Endothelial cell of umbilical vein (primary cell): ENCODE measurements around the gene UTS2R. TPM values are rescaled to one million over a fixed set of nuclear protein-coding genes. Genes with fewer than 3 reads are reported as not detected.

Source experiments
- BruUV-seq: library from RNA; stranded (reverse); fragments of 400-500 nt; replicated peaks from 2 replicates; lab custom pipeline; 2021; lab: Mats Ljungman, UMichigan
- CTCF ChIA-PET: fragments of 300-600, 350-600 bp; sonication (Branson Sonifier 250); formaldehyde crosslinking; loops from one replicate; lab custom pipeline; 2021; ENCODE audit warnings: antibody characterized with exemption, inconsistent platforms; lab: Charles Lee
- POLR2A ChIA-PET: fragments of 300-600, 350-600 bp; sonication (Branson Sonifier 250); formaldehyde crosslinking; loops from one replicate; lab custom pipeline; 2021; ENCODE audit warnings: antibody characterized with exemption, inconsistent platforms; lab: Charles Lee
- DNase-seq: peaks from one replicate; pipeline ENCODE4 v3.0.0-alpha.2; 2011; ENCODE audit warnings: low read depth, low spot score
- FAIRE-seq: peaks from 2 replicates; lab custom pipeline; 2011; peaks lifted over from hg19 to GRCh38; lab: Jason Lieb, UNC
- H2AFZ ChIP-seq: 2 replicates; pipeline ENCODE4 v1.6.0; 2012; ENCODE audit warnings: low read depth, low read length, control low read depth, inconsistent platforms
- H3K27ac ChIP-seq: 2 replicates; pipeline ENCODE4 v1.5.1; 2011; ENCODE audit warnings: low read depth, mild to moderate bottlenecking, control low read depth, low read length, moderate library complexity; ENCODE audit not compliant: insufficient read depth
- H3K27me3 ChIP-seq, 2 experiments: 2 replicates each; pipeline versions ENCODE4 v1.6.0 to v1.6.1; 2011; ENCODE audit warnings: low read length in 2 of 2, mixed read lengths in 1 of 2; ENCODE audit not compliant: control insufficient read depth in 2 of 2, insufficient read depth in 2 of 2
- H3K36me3 ChIP-seq, 2 experiments: 2 replicates in 1 of 2; 3 replicates in 1 of 2; pipeline ENCODE4 v1.5.1; 2011; ENCODE audit warnings: low read length in 2 of 2, mild to moderate bottlenecking in 1 of 2, moderate library complexity in 1 of 2; ENCODE audit not compliant: control insufficient read depth in 2 of 2, insufficient read depth in 2 of 2; ENCODE audit errors: extremely low read depth in 1 of 2
- H3K4me1 ChIP-seq: 3 replicates; pipeline ENCODE4 v1.5.1; 2011; ENCODE audit warnings: mild to moderate bottlenecking, low read length; ENCODE audit not compliant: control insufficient read depth, insufficient read depth; ENCODE audit errors: extremely low read depth
- H3K4me2 ChIP-seq: 2 replicates; pipeline ENCODE4 v1.6.1; 2011; ENCODE audit warnings: low read length, control low read depth, mixed read lengths; ENCODE audit not compliant: insufficient read depth
- H3K4me3 ChIP-seq, 3 experiments: fragments of 200-600 bp in 1 of 3; sonication (generic), shearing (Covaris generic) in 1 of 3; replicated peaks in 1 of 3; 2 replicates each; pipeline ENCODE4 v1.5.1; 2011 to 2016; ENCODE audit warnings: control low read depth in 3 of 3, low read length in 3 of 3, mild to moderate bottlenecking in 2 of 3, inconsistent platforms in 1 of 3, low read depth in 1 of 3, moderate library complexity in 1 of 3; ENCODE audit not compliant: insufficient read depth in 1 of 3
- H3K79me2 ChIP-seq: 2 replicates; pipeline ENCODE4 v1.6.0; 2012; ENCODE audit warnings: low read length, inconsistent platforms; ENCODE audit not compliant: control insufficient read depth, insufficient read depth
- H3K9ac ChIP-seq: replicated peaks from 2 replicates; pipeline ENCODE3; 2011; ENCODE audit warnings: low read length, control low read depth; ENCODE audit not compliant: insufficient read depth; ENCODE audit errors: extremely low read depth
- H3K9me1 ChIP-seq: replicated peaks from 3 replicates; pipeline ENCODE4 v1.6.0; 2011; ENCODE audit warnings: mild to moderate bottlenecking, low read length; ENCODE audit not compliant: control insufficient read depth, insufficient read depth; ENCODE audit errors: extremely low read depth
- H3K9me3 ChIP-seq: replicated peaks from 2 replicates; pipeline ENCODE4 v1.5.1; 2012; ENCODE audit warnings: low read length, inconsistent platforms; ENCODE audit not compliant: control insufficient read depth, insufficient read depth
- H4K20me1 ChIP-seq: replicated peaks from 2 replicates; pipeline ENCODE3; 2011; ENCODE audit warnings: mild to moderate bottlenecking, low read length; ENCODE audit not compliant: control insufficient read depth, insufficient read depth; ENCODE audit errors: extremely low read depth
- CTCF ChIP-seq, 2 donors: IDR thresholded peaks; 1 replicate in 1 of 2; 2 replicates in 1 of 2; pipeline ENCODE4 v1.5.1; 2011; ENCODE audit warnings: low read length in 2 of 2, mild to moderate bottlenecking in 2 of 2, moderate library complexity in 2 of 2, control low read depth in 1 of 2, inconsistent platforms in 1 of 2, low read depth in 1 of 2; ENCODE audit not compliant: insufficient read depth in 1 of 2; ENCODE audit errors: extremely low read depth in 1 of 2
- EZH2 ChIP-seq: IDR thresholded peaks from 2 replicates; pipeline ENCODE4 v1.6.1; 2012; ENCODE audit warnings: borderline replicate concordance, low read depth, mild to moderate bottlenecking, moderate library complexity, low read length, inconsistent platforms; ENCODE audit not compliant: severe bottlenecking
- FOS ChIP-seq: IDR thresholded peaks from 2 replicates; pipeline ENCODE4 v1.6.1; 2011; ENCODE audit warnings: mild to moderate bottlenecking, low read length, moderate library complexity, borderline replicate concordance; ENCODE audit not compliant: insufficient read depth
- GATA2 ChIP-seq: IDR thresholded peaks from 2 replicates; pipeline ENCODE4 v1.7.0; 2011; ENCODE audit warnings: low read depth, mild to moderate bottlenecking, moderate library complexity, mixed read lengths, low read length; ENCODE audit not compliant: insufficient read length, insufficient read depth
- JUN ChIP-seq: IDR thresholded peaks from 2 replicates; pipeline ENCODE4 v1.6.1; 2011; ENCODE audit warnings: borderline replicate concordance, low read depth; ENCODE audit not compliant: insufficient read length, insufficient read depth
- MAX ChIP-seq: IDR thresholded peaks from 2 replicates; pipeline ENCODE4 v1.6.1; 2011; ENCODE audit not compliant: insufficient read depth, insufficient read length
- MYC ChIP-seq: IDR thresholded peaks from one replicate; pipeline ENCODE4 v1.6.1; 2011; ENCODE audit warnings: mild to moderate bottlenecking, low read depth, low read length
- POLR2A ChIP-seq: IDR thresholded peaks from 2 replicates; pipeline ENCODE4 v1.6.1; 2012; ENCODE audit warnings: low read depth, mild to moderate bottlenecking, control low read depth, low read length
- POLR2AphosphoS5 ChIP-seq: IDR thresholded peaks from 2 replicates; pipeline ENCODE4 v1.6.1; 2012; ENCODE audit warnings: low read depth, mild to moderate bottlenecking, control low read depth, low read length, moderate library complexity; ENCODE audit not compliant: insufficient read depth
- dilution Hi-C: fragments of 300-500 bp; cut with MboI; formaldehyde crosslinking; loops from one replicate; pipeline ENCODE4 v1.15.0; 2019; ENCODE audit warnings: low sequenced_read_pairs; ENCODE audit not compliant: extremely low pct_ligation_motif_present
- intact Hi-C: fragments of 100-400 bp; cut with micrococcal nuclease; formaldehyde crosslinking; loops from one replicate; pipeline ENCODE4 v1.10.0; 2022
- polyA plus RNA-seq, 4 experiments: library from polyadenylated mRNA; depleted of rRNA in 3 of 4; stranded (reverse) in 3 of 4; unstranded in 1 of 4; fragments of >200 nt; gene quantifications; 2 replicates each; pipeline versions ENCODE4 v1.2.1 to v1.2.3, GENCODE V29; 2011 to 2012; ENCODE audit warnings: missing spikeins in 1 of 4
- total RNA-seq: library from RNA; stranded (reverse); gene quantifications from 2 replicates; pipeline ENCODE4 v1.2.3, GENCODE V29; 2021

Gene UTS2R
- total and polyA plus RNA-seq, 2 donors (not counting 3 experiments of a cell fraction or from before 2014, with no cell fraction given): not detected

GRCh38 chr17:82394278-82394677 is 22.7 kb downstream of the UTS2R start:
- BruUV-seq: no TSS peak
- Histone ChIP-seq H3K4me3 (no peak overlapping the region), H3K27me3 (no peaks in the 10 kb centered on the region), H4K20me1 (no peaks in the 10 kb centered on the region), H3K27ac (no peak overlapping the region), H2AFZ (no peak overlapping the region), H3K79me2 (no peaks in the 10 kb centered on the region), H3K9me3 (no peaks in the 10 kb centered on the region), H3K4me1 (no peaks in the 10 kb centered on the region), H3K36me3 (no peaks in the 10 kb centered on the region), H3K9me1 (no peaks in the 10 kb centered on the region), H3K4me2 (no peak overlapping the region), H3K9ac (no peak overlapping the region)
- TF ChIP-seq POLR2AphosphoS5: no peak
- TF ChIP-seq FOS: no peak
- TF ChIP-seq CTCF (IDR thresholded peaks at IDR 0.05; ENCODE audit: extremely low read depth in 1 of 2, insufficient read depth in 1 of 2, low read depth in 1 of 2, low read length in 2 of 2): no peak
- no peak for TF ChIP-seq MAX
- no peak for TF ChIP-seq GATA2
- no peak for TF ChIP-seq MYC
- TF ChIP-seq EZH2: no peak
- no peak for TF ChIP-seq JUN
- no peak for TF ChIP-seq POLR2A
- no peak for DNase-seq
- FAIRE-seq: no peak
- intact Hi-C loops (no loop called here), dilution Hi-C loops (no loop called here)
- CTCF ChIA-PET: no interaction called here
- POLR2A ChIA-PET: no interaction called here
